PC-3 (cell line): ENCODE data around the gene SLC2A4.

ENCODE experiments used
- EZH2 ChIP-seq: fragments of 300-600 bp; sonication (generic); IDR thresholded peaks from one replicate; pipeline ENCODE4 v1.6.1; 2017; ENCODE audit warnings: antibody characterized with exemption, mild to moderate bottlenecking, low read length; ENCODE audit not compliant: unreplicated experiment
- EZH2phosphoT487 ChIP-seq: fragments of 300-600 bp; sonication (generic); IDR thresholded peaks from 2 replicates; pipeline ENCODE4 v1.6.1; 2018; ENCODE audit warnings: mild to moderate bottlenecking, antibody characterized with exemption, low read length, borderline replicate concordance
- TF ChIP-seq, protein P1 (sequence below): fragments of 300-600 bp; sonication (generic); conservative IDR thresholded peaks from 2 replicates; pipeline ENCODE4 v1.5.1; 2017; ENCODE audit warnings: antibody characterized with exemption, low read depth, mild to moderate bottlenecking, low read length

DNA sequence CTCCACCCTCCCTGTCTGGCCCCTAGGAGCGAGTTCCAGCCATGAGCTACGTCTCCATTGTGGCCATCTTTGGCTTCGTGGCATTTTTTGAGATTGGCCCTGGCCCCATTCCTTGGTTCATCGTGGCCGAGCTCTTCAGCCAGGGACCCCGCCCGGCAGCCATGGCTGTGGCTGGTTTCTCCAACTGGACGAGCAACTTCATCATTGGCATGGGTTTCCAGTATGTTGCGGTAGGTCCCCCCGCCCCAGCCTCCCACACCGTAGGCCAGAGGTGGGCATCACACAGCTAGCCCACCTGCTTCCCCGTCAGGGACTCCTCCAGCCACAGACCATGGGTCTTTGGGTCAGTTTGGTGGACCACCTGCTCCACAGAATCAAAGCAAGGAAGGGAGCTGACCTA is 4.2 kb downstream of the SLC2A4 start:
- TF ChIP-seq EZH2 (no peak), EZH2phosphoT487 (no peak)
- TF ChIP-seq, protein P1, sequence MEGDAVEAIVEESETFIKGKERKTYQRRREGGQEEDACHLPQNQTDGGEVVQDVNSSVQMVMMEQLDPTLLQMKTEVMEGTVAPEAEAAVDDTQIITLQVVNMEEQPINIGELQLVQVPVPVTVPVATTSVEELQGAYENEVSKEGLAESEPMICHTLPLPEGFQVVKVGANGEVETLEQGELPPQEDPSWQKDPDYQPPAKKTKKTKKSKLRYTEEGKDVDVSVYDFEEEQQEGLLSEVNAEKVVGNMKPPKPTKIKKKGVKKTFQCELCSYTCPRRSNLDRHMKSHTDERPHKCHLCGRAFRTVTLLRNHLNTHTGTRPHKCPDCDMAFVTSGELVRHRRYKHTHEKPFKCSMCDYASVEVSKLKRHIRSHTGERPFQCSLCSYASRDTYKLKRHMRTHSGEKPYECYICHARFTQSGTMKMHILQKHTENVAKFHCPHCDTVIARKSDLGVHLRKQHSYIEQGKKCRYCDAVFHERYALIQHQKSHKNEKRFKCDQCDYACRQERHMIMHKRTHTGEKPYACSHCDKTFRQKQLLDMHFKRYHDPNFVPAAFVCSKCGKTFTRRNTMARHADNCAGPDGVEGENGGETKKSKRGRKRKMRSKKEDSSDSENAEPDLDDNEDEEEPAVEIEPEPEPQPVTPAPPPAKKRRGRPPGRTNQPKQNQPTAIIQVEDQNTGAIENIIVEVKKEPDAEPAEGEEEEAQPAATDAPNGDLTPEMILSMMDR, result no peak
